Measurements from ENCODE around the gene NCAM1.

Gene NCAM1

DNA sequence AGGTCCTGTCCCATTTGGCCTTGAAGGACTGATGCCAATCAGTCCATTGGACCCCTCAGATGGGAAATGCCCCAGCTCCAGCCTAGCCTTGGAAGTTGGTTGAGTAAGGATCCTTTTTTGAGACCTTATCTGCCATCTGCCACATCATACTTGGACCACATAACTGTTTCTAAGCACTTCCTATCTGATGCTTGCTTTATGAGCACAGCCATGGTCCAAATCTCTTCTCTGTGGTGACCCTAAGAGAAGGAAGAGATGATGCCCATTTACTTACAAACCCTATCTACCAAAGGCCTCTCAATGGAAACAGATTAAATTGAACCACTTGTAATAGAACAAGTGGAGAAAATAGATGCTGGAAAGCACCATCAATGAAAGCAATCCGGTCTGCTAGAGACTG, 299.3 kb downstream of the NCAM1 start:
- DNase-seq = no peak

DNA sequence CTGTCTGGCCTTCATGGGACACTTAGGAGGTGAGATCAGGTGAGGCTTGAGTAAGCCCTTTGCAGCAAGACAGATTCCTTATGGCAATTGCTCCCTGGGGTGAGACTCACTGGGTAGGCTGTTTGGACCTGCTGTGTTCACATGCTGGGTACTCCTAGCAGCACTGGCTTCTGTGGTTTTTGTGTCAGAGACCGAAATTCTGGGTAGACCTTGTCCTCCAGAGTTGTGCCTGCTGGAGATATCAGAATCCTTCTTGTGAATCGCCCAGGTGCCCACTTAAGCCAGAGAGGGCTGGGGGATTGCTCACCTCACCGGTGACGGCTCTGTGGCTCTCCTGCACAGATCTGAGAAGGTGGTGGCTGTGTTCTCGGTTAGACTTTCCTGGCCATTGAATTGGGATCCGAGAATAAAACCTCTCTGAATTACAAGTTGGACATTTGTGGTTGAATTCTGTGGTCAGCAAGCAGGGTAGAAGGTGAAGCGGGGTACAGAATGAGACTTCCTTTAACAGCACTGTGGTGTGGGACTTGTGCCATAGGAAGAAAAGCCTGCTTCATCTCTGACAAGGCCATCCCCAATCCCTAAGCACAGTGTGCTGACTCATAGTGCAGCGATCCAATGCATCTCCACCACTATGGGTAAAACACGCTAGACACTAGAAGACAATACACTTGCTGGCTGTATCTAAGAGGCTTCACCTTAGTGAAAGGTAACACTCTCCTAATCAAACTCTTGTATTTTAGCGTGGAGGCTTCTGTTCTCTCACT, 300.7 kb downstream of the NCAM1 start:
- DNase-seq = no peak

DNA sequence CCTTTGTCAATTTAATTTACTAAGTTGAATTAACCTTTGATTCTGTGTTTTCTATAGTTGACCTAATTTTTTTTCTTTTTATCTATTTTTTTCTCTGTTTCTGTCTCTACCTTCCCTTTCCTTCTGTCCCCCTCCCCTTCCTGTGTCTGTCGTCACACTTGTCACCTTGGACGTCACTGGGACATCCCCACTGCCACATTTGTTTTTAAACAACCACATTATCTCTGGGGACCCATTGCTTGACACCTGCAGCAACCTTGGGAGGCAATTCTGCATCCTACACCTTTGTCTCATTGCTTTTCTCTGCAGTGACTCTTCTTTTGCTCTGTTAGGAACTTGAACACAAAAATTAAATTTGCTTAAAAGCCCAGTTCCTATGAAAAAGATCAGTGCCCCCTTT, 301.4 kb downstream of the NCAM1 start:
- no peak for DNase-seq

DNA sequence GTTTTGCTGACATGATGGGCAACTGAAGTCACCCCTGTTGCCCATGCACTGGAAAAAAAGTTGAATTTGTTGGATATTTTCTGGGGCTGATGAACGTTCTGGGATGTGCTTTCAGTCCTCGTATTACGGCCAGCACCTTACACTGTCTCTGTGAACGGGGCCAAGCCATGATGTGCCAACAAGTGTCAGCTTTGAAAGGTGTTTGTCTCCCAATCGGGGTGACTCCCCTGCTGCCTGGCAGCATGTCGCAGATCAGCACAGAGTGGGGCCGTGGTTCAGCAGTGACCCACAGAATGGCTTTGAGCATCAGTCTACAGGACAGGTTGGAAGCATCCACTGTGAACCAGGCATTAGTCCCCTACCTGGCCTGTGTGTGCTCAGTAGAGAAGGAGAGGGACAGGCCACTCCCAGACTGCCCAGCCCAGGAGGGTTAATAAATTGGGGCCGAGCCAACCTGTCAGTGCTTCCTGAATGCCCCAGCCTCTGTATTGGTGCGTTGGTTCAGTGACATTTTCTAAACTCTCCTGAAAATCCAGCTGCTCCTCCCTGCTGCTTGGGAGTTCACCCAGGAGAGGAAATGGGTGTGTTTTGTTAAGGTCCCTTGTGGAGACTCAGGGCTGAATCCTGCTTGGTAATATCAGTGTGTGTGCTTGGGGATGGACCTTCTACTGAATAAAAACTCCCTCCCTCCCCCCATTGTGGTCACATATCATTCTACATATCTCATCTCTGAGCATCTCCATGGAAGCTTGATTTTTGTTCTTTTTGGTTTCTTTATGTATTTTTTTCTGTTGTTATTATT, 302.4 kb downstream of the NCAM1 start:
- no peak for DNase-seq

DNA sequence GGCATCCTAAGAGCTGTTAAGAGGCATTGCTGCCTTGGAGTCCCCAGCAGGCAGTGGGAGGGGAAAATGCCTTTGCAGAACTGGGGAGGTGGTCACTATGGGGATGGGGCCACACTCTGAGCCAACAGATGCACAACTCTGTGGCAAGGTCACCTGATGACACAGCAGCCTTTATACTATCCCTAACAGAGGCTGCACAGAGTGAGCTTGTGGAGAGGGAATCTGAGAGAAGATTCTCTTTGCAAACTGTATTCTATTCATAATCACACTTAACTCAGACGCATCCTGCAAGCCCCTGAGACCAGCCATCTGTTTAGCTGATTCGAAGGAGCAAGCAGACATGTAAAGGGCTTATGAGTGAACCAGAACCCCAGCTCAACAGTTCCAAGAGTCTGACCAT, 304.1 kb downstream of the NCAM1 start:
- DNase-seq = no peak

DNA sequence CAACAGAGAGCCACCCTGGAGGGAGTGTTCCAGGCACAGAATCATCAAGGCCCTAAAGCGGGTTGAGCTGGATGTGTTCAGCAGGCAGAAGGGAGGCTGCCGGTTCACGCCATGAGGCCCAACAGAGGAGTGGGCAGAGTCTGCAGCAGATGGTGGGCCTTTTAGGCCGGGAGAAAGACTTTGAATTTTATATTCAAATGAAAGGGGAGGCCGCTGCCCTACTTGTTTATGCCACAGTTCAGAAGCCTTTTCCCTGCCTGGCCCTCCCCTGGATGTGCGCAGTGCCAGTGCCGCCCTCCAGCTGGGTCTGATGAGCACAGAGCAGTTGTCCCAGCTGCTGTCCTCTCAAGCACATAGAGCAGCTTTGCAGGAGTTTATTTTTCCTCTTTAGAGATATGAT, 306.3 kb downstream of the NCAM1 start:
- no peak for DNase-seq

DNA sequence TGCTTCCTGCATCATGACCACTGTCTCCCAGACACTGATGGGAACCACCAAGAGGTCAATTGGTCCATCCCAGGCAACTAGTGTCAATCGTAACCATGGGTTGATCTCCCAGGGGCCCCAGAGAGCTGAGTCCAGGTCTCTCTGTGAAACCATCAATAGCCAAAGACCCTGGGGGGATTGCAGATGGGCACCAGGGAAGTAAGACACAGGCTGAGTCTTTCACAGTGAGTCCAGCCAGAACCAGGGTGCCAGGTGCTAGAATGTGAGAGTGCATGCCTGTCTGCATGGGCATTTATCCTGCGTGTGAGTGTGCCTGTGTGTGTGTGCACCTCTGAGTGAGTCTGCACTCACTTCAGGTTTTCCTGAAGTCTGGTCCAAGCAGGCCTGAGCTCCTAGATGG, 307.9 kb downstream of the NCAM1 start:
- DNase-seq = no peak

DNA sequence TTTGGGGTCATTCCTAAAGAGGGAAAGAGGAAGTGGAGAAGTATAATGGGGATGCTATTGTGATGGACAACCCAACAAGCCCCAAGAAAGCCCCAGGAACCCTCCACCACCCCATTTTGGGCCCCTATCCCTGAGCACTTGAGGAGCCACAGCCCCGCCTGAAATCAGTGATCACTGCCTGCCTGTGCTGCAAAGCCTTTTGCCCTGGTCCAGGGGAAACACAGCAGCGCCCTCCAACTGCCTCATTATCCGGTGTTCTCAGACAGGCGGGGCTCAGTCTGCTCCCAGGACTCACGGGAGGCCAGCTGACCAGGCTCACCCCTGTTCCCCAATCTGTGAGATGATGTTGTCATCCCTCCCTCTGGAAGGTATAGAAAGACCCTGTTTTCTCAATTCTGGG, 308.4 kb downstream of the NCAM1 start:
- no peak for DNase-seq

DNA sequence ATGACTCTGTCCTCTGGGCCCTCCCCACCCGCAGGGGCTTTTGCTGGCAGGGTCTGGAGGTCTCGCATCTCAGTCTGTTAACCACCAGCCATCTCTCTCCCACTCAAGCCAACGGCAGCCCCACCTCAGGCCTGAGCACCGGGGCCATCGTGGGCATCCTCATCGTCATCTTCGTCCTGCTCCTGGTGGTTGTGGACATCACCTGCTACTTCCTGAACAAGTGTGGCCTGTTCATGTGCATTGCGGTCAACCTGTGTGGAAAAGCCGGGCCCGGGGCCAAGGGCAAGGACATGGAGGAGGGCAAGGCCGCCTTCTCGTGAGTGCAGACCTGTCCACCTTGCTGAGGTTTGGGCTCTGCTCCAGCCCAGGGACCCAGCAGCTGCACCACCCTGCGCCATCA, 308.9 kb downstream of the NCAM1 start:
- DNase-seq = no peak

DNA sequence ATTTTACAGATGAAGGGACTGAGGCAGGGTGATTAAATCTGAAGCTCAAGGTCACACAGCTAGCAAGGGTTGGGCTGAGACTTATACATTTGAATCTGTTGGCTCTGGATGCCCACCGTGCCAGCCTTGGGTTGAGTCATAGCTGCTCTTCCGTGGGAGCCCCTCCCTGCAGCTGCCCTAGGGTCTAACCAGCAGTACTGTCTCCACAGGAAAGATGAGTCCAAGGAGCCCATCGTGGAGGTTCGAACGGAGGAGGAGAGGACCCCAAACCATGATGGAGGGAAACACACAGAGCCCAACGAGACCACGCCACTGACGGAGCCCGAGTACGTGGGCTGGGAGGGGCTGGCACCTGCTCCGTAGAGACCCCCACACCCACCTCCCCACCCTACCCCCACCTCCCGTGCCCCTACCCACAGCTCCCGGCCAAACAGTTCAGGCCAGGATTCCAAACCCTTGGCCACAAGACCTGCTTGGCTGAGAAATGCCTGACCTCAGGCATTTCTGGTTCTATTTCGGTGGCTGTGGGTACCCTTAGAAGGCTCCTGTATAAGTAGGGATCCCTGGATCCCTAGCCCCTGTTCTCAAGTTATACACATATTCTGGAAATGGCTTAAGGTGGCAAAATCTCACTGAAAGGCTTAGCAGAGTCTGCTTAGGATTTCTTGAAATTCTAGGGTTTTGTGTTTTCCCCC, 310.5 kb downstream of the NCAM1 start:
- no peak for DNase-seq

DNA sequence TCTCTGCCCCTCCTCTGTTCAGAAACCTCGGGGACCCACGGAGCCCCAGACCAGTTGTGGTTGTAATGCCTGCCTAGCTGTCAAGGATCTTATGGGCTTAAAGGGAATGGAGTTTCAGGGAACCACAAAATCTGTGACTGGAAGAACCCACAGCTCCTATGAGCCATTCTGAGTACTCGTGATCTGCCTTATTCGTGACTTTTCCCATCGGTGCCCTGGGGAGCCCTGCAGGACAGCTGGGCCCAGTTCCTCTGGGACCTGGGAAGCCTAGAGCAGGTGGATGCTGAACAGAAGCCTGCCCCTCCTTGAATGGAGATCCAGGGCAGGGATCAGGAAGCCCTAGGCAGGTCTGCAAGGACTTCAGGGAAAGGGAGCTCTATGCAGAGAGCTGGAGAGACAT, 311.1 kb downstream of the NCAM1 start:
- no peak for DNase-seq

DNA sequence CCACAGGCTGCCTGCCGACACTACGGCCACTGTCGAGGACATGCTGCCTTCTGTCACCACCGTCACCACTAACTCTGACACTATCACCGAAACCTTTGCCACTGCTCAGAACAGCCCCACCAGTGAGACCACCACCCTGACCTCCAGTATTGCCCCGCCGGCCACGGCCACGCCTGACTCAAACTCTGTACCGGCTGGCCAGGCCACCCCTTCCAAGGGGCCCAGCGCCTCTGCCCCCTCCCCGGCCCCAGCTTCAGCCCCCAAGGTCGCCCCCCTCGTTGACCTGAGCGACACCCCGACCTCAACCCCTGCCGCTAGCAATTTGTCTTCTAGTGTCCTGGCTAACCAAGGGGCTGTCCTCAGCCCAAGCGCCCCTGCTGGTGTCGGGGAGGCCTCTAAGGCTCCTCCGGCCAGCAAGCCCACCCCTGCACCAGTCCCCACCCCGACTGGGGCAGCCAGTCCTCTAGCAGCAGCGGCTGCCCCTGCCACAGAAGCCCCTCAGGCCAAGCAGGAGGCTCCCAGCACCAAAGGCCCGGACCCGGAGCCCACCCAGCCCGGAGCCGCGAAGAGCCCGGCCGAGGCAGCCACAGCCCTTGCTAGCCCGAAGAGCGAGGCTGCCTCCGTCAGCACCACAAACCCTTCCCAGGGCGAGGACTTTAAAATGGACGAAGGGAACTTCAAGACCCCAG, 311.9 kb downstream of the NCAM1 start:
- DNase-seq = no peak

DNA sequence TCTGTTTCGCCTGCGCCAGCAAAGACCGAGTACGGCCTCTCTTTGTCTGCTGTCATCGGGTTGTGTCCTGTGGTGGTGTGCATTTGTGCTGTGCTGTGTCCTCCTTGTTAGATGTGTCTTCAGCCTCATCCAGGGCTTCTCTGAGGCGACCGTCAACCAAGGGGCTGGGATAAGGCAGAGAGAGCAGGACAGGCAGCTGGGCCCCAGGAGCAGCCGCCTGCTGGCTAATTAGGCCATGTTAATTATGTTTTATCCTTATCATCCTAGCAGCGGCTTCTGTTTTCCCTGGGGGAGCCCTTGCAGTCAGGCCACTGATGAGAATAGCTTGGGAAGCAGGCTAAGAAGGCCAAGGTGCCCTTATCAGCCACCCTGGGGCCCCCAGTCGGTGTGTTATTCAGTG, 312.5 kb downstream of the NCAM1 start:
- DNase-seq = no peak

DNA sequence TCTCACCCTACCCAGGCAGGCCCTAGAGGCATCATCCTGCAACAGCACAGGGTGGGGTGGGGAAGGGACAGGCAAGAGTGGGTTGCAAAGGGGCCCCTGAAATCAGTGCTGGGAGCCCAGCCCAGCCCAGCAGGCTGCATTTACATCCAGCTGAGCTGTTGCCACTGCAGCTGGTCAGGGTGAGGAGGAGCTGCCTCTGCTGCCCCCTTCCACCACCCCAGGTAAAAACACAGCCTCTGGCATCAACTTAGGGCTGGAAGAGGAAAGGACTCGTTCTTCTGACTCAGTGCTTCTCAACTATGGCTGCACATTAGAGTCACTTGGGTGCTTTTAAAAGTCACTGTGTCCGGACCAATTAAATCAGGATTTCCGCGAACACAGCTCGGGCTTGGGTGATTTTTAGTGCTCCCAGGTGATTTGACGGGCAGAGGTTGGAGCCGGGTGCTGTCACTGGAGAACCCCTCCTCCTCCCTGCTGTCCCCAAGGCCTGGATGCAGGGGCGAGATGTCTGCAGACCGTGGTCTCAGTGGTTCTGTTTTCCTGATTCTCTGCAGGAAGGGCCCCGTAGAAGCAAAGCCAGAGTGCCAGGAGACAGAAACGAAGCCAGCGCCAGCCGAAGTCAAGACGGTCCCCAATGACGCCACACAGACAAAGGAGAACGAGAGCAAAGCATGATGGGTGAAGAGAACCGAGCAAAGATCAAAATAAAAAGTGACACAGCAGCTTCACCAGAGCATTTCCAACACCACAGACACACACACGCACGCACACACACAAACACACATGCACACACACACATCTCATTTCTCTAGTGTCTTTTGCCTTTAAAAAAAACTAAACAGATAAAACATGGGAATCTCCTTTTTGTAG, 313.7 kb downstream of the NCAM1 start:
- no peak for DNase-seq

DNA sequence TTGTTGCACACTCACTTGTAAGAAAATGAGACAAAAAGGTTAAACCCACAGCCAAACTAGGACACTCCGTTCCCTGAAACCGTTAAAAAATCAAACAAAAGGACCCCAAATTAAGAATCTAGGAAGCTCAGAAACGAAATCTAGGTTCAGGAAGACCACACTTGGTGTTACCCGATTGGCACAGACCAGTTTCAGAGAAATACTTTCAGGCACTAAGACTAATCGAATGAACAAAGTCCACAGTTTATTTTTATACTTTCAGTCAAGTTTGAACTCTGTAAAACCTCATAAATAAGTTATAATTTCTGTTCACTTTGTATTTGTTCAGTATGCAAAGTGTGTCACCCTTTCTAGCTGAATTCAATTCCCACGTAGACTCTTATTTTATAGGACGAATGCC, 314.4 kb downstream of the NCAM1 start:
- DNase-seq = no peak

DNA sequence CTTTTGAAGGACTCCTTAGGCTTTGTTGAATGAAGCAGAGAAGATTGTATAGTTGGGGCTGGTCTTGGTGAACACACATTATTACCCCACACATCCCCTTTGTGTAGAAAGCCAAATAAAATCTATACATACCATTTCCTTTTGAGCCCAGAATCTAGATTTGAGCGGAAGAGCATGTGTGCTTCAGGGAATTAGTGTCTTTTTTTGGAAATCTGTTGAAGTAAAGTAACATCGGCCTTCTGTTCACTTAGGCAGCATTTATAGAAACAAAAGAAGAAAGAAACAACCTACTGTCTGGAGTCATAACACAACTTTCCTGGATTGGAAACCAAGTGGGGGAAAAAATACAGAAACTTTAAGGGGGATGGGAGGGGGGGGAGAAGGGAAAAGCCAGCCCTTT, 315.2 kb downstream of the NCAM1 start:
- DNase-seq = no peak

DNA sequence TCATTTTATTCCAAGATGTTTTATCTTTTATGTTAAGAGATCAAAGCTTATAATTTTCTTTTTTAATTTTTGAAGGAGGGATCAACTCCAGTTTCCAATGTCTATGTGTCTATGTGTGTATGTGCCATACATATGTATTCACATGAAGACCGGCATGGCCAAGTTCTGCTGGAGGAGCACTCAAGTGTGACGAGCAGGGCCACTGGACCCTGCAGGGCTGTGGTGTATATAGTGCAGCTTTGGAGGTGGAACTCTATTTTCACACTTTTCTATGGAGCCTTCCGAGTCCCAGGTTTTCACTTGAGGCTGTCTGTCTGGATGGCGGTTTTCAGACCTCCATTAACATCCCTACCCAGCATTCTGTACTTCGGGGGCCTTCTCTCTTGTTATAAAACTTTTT, 316.7 kb downstream of the NCAM1 start:
- no peak for DNase-seq

DNA sequence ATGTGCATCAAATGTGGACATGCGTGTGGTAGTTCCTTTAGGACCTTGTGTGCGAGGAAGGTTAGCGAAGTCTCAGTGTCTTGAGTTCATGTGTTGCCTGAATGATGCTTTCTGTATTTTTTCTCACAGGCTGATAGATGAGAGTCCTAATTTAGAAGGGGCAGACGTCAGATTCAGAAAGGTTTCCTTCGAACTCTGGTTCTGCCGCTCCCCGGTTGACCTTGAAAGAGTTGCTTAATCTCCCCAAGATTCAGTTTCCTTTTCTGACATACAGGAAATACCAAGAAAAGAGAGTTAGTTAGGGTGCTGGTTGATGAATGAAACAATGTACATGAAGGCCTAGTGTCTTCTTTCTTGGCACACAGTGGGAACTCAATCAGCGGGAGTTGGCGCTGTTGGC, 317.3 kb downstream of the NCAM1 start:
- no peak for DNase-seq

DNA sequence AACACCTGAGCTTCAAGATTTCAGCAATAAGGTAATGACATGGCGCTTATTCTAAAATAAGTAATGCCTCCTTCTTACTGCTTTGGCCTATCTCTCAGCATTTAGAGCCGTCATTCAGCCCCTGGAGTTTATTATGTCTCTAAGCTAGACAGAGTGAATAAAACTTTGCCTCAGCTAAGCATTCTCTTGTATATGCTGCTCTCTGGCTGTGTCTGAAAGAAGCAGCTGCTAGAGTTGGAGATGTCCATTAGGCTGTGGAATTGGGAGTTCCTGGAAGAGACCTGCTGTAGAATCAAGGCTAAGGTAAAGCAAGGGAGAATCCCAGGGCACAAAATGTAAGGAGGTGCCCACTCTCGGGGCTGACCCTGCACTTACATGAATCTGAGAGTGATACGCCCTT, 317.7 kb downstream of the NCAM1 start:
- DNase-seq = no peak

DNA sequence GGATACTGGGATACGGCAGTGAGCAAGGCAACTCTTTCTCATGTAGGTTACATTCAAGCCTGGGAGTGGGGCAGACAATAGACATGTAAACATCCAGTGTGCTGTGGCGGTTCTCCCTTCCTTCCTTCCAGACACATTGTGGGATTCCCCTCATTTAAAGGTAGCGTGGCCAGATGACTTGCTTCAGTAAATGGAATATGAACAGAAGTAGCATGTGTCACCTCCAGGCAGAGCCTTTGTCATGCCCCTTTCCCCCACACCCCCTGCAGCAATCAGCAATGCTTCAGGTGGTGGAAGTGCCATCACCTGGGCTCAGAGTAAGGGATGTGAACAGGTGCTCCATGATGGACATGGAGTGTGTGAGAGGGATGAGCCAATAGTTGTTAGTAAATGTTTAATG, 318.4 kb downstream of the NCAM1 start:
- DNase-seq = no peak

DNA sequence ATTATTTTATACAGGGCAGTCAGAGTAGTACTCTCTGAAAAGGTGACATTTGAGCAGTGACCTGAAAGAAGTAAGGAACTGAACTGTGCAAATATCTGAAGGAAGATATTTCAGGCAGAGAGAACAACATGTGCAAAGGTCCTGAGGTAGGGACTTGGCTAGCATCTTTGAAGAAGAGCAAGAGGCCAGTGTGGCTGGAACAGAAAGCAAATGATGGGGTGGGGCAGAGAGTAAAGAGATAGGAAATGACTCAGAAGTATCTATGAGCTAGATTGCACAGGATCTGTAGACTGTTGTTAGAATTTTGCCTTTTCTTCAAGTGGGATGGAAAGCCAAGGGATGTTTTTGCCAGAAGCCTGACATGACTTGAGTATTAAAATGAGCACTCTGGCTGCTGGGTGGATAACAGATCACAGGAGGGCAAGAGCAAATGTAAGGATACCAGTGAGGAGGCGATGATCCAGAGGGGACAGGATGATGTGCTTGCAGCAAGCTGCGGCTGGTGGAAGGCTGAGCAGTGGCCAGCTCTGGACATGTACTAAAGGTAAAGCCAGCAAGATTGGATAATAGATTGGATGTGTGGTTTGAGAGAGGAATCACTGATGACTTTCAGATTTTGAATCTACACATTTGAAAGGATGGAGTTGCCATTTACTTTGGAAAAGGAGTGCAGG, 320.0 kb downstream of the NCAM1 start:
- DNase-seq = no peak
